GM19452 (cell line): Measurements from ENCODE around the gene TGFA.

Experiments used
- ATAC-seq: cut with Tn5 transposase; IDR thresholded peaks from one replicate; pipeline ENCODE4 v1.9.1; 2021; ENCODE audit not compliant: unreplicated experiment

Gene TGFA

GRCh38 chr2:70425682-70426301 is 127.8 kb downstream of the TGFA start:
- ATAC-seq, result no peak

GRCh38 chr2:70420740-70421139 is 132.9 kb downstream of the TGFA start:
- no peak for ATAC-seq

- no peak for ATAC-seq
Observed at GRCh38 chr2:70420143-70420542, 133.5 kb downstream of the TGFA start.

- no peak for ATAC-seq
Observed at GRCh38 chr2:70418514-70418913, 135.1 kb downstream of the TGFA start.

GRCh38 chr2:70417011-70417410 is 136.6 kb downstream of the TGFA start:
- ATAC-seq, result no peak

GRCh38 chr2:70412294-70413070 is 141.1 kb downstream of the TGFA start:
- no peak for ATAC-seq

GRCh38 chr2:70411483-70412125 is 142.0 kb downstream of the TGFA start:
- no peak for ATAC-seq

GRCh38 chr2:70403267-70404053 is 150.2 kb downstream of the TGFA start:
- no peak for ATAC-seq

GRCh38 chr2:70400539-70400938 is 153.1 kb downstream of the TGFA start:
- no peak for ATAC-seq

- no peak for ATAC-seq
Observed at GRCh38 chr2:70399046-70399445, 154.6 kb downstream of the TGFA start.
